ENCODE results near the gene CRYGC. TPM values are rescaled to one million over a fixed set of nuclear protein-coding genes. Genes with fewer than 3 reads are reported as not detected.
A peak's percentile ranks its signal among the peaks of the same experiment; 100 is the strongest.

The CRYGC gene
- total RNA-seq = not detected
- not detected for polyA plus RNA-seq (2013, experiment 1 of 2)
- not detected for polyA plus RNA-seq (2013, experiment 2 of 2)
- long read RNA-seq, experiment 1 = 0 reads
- long read RNA-seq, experiment 2 = 0 reads
- long read RNA-seq, experiment 3 = 0 reads
- long read RNA-seq, experiment 4 = 0 reads

- no peak within 1 kb of the TSS for H3K9ac ChIP-seq (ENCODE audit: extremely low read depth, low read length, poor library complexity, severe bottlenecking)
- no peak within 1 kb of the TSS for H3K4me3 ChIP-seq (ENCODE audit: low read length)
- no peak for TF ChIP-seq CTCF (conservative IDR thresholded peaks at IDR 0.05)
- Mint-ChIP-seq H3K9me3 (no peaks in the 10 kb centered on the region), H3K36me3 (ENCODE audit: low read depth) (no peaks in the 10 kb centered on the region), H3K4me3 (no peak within 1 kb of the TSS), H3K4me1 (peaks cover 10% of the 10 kb centered on the region), H3K27ac (no peak within 1 kb of the TSS), H3K27me3 (ENCODE audit: insufficient read depth) (no peaks in the 10 kb centered on the region)
- no peaks in the 10 kb centered on the region for H3K4me1 ChIP-seq (ENCODE audit: control insufficient read depth, insufficient read depth, low read length)
- no peaks in the 10 kb centered on the region for H3K36me3 ChIP-seq (ENCODE audit: control insufficient read depth, insufficient read depth, low read length)
- no peaks in the 10 kb centered on the region for H3K9me3 ChIP-seq (ENCODE audit: control insufficient read depth, low read length)
- H3K27ac ChIP-seq (ENCODE audit: low read depth, low read length) = no peak within 1 kb of the TSS
- 89 to 93% methylated on average over 13 to 19 of the region's 19 CpGs for WGBS, 2 experiments (ENCODE audit: insufficient coverage in 1 of 2, insufficient read length in 1 of 2)
- no peak for DNase-seq
- no peaks in the 10 kb centered on the region for H3K27me3 ChIP-seq (ENCODE audit: control insufficient read depth, insufficient read depth, low read length, poor library complexity, severe bottlenecking)
These were observed at the start of gene CRYGC for GRCh38 chr2:208129744-208130711. Gene CRYGC (minus strand): TSS chr2:208129828. CDS start chr2:208129792, 36 bp downstream.

GRCh38 chr2:208179028-208179609 is 49.5 kb upstream of the CRYGC start:
- Mint-ChIP-seq H3K36me3 (ENCODE audit: low read depth) (no peaks in the 10 kb centered on the region), H3K9me3 (no peaks in the 10 kb centered on the region), H3K27ac (no peak overlapping the region), H3K4me3 (no peak overlapping the region), H3K4me1 (peaks cover 31% of the 10 kb centered on the region), H3K27me3 (ENCODE audit: insufficient read depth) (no peaks in the 10 kb centered on the region)
- Histone ChIP-seq H3K9me3 (ENCODE audit: control insufficient read depth, low read length) (no peaks in the 10 kb centered on the region), H3K27me3 (ENCODE audit: control insufficient read depth, insufficient read depth, low read length, poor library complexity, severe bottlenecking) (no peaks in the 10 kb centered on the region), H3K36me3 (ENCODE audit: control insufficient read depth, insufficient read depth, low read length) (no peaks in the 10 kb centered on the region), H3K4me1 (ENCODE audit: control insufficient read depth, insufficient read depth, low read length) (peaks cover 5% of the 10 kb centered on the region), H3K4me3 (ENCODE audit: low read length) (no peak overlapping the region), H3K9ac (ENCODE audit: extremely low read depth, low read length, poor library complexity, severe bottlenecking) (no peak overlapping the region), H3K27ac (ENCODE audit: low read depth, low read length) (no peak overlapping the region)
- 74% methylated on average over 4 of the region's 4 CpGs; no CpG with 5 or more reads in 1 of the 2 experiments for WGBS, 2 experiments (ENCODE audit: insufficient coverage in 1 of 2, insufficient read length in 1 of 2)
- TF ChIP-seq CTCF (conservative IDR thresholded peaks at IDR 0.05) = peak; percentile 45
- DNase-seq = peak; percentile 75

GRCh38 chr2:208175840-208176153 is 46.2 kb upstream of the CRYGC start:
- Histone ChIP-seq H3K9ac (ENCODE audit: extremely low read depth, low read length, poor library complexity, severe bottlenecking) (no peak overlapping the region), H3K4me3 (ENCODE audit: low read length) (no peak overlapping the region), H3K36me3 (ENCODE audit: control insufficient read depth, insufficient read depth, low read length) (no peaks in the 10 kb centered on the region), H3K4me1 (ENCODE audit: control insufficient read depth, insufficient read depth, low read length) (peaks cover 5% of the 10 kb centered on the region), H3K27ac (ENCODE audit: low read depth, low read length) (no peak overlapping the region), H3K9me3 (ENCODE audit: control insufficient read depth, low read length) (no peaks in the 10 kb centered on the region), H3K27me3 (ENCODE audit: control insufficient read depth, insufficient read depth, low read length, poor library complexity, severe bottlenecking) (no peaks in the 10 kb centered on the region)
- DNase-seq = no peak
- peaks cover 18% of the 10 kb centered on the region for H3K4me1 Mint-ChIP-seq
- no peaks in the 10 kb centered on the region for H3K36me3 Mint-ChIP-seq (ENCODE audit: low read depth)
- 87% methylated on average over 6 of the region's 6 CpGs for WGBS, 2 experiments (ENCODE audit: insufficient coverage in 1 of 2, insufficient read length in 1 of 2)
- no peak overlapping the region for H3K27ac Mint-ChIP-seq
- H3K4me3 Mint-ChIP-seq = no peak overlapping the region
- H3K9me3 Mint-ChIP-seq = no peaks in the 10 kb centered on the region
- no peak for TF ChIP-seq CTCF (conservative IDR thresholded peaks at IDR 0.05)
- no peaks in the 10 kb centered on the region for H3K27me3 Mint-ChIP-seq (ENCODE audit: insufficient read depth)
